Measurements from ENCODE around the gene ATOH8. TPM values are rescaled to one million over a fixed set of nuclear protein-coding genes. Genes with fewer than 3 reads are reported as not detected.

ATOH8 gene
- total RNA-seq, 1 experiment from 2014 or later, result 0.81 TPM

DNA sequence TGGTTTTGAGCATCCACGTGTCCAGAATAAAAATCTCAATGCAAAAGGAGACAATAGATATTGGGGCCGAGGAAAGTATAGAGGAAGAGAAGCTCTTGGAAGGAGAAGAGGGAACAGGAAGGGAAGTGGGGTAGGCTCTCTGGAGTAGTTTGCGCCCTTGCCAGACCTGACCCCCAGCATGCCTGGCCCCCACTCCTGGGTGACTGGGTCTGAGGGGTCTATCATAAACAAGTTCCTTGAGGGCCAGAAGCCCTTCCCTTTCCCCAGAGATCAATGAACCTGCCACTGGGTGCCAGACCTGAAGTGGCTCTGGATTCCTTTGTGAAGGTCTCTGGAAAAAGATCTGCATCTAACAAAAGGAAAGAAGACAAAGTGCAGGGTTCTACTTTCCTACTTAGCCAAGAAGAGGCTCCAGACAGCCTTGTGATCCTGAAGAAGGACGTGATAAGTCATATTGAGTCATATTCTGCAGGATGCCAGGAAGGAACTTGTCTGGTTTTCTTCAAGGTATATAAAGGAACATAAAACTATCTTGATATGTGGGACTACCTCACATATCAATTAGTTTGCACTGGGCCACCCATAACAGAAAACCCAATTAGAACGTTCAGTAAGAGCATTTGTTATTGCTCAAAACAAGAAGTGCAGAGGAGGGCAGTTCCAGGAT, 18.7 kb upstream of the ATOH8 start:
- POLR2A ChIA-PET, result no interaction called here
- H3K4me1 Mint-ChIP-seq, result no peaks in the 10 kb centered on the region
- no peaks in the 10 kb centered on the region for H3K36me3 Mint-ChIP-seq
- DNase-seq (ENCODE audit: low spot score) (no peak), ATAC-seq (no peak)
- no peaks in the 10 kb centered on the region; the same call in 1 of the 2 replicates for H3K27me3 Mint-ChIP-seq (ENCODE audit: low read depth)
- H3K4me3 Mint-ChIP-seq, result no peak overlapping the region
- TF ChIP-seq ZNF219 (CRISPR knock-in tag; IDR thresholded peaks at IDR 0.05; ENCODE audit: borderline replicate concordance), result no peak
- no peak for TF ChIP-seq FOXP1 (CRISPR knock-in tag; IDR thresholded peaks at IDR 0.05; ENCODE audit: borderline replicate concordance)
- no peak for TF ChIP-seq ZBTB21 (CRISPR knock-in tag; IDR thresholded peaks at IDR 0.05; ENCODE audit: borderline replicate concordance)
- TF ChIP-seq, protein P1, sequence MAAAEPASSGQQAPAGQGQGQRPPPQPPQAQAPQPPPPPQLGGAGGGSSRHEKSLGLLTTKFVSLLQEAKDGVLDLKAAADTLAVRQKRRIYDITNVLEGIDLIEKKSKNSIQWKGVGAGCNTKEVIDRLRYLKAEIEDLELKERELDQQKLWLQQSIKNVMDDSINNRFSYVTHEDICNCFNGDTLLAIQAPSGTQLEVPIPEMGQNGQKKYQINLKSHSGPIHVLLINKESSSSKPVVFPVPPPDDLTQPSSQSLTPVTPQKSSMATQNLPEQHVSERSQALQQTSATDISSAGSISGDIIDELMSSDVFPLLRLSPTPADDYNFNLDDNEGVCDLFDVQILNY (CRISPR knock-in tag; IDR thresholded peaks at IDR 0.05), result no peak
- TF ChIP-seq HMGA2 (CRISPR knock-in tag; IDR thresholded peaks at IDR 0.05), result no peak
- TF ChIP-seq, protein P2, sequence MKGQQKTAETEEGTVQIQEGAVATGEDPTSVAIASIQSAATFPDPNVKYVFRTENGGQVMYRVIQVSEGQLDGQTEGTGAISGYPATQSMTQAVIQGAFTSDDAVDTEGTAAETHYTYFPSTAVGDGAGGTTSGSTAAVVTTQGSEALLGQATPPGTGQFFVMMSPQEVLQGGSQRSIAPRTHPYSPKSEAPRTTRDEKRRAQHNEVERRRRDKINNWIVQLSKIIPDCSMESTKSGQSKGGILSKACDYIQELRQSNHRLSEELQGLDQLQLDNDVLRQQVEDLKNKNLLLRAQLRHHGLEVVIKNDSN (CRISPR knock-in tag; IDR thresholded peaks at IDR 0.05), result no peak
- no peak for TF ChIP-seq SMAD3 (CRISPR knock-in tag; IDR thresholded peaks at IDR 0.05; ENCODE audit: borderline replicate concordance)
- TF ChIP-seq ATF1 (CRISPR knock-in tag; IDR thresholded peaks at IDR 0.05), result no peak
- TF ChIP-seq FOXK1 (CRISPR knock-in tag; IDR thresholded peaks at IDR 0.05), result no peak
- TF ChIP-seq, protein P3, sequence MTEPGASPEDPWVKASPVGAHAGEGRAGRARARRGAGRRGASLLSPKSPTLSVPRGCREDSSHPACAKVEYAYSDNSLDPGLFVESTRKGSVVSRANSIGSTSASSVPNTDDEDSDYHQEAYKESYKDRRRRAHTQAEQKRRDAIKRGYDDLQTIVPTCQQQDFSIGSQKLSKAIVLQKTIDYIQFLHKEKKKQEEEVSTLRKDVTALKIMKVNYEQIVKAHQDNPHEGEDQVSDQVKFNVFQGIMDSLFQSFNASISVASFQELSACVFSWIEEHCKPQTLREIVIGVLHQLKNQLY (CRISPR knock-in tag; IDR thresholded peaks at IDR 0.05), result no peak
- TF ChIP-seq RELA (CRISPR knock-in tag; IDR thresholded peaks at IDR 0.05; ENCODE audit: borderline replicate concordance), result no peak
- no peak for TF ChIP-seq ZNF423 (CRISPR knock-in tag; IDR thresholded peaks at IDR 0.05)
- TF ChIP-seq, protein P4, sequence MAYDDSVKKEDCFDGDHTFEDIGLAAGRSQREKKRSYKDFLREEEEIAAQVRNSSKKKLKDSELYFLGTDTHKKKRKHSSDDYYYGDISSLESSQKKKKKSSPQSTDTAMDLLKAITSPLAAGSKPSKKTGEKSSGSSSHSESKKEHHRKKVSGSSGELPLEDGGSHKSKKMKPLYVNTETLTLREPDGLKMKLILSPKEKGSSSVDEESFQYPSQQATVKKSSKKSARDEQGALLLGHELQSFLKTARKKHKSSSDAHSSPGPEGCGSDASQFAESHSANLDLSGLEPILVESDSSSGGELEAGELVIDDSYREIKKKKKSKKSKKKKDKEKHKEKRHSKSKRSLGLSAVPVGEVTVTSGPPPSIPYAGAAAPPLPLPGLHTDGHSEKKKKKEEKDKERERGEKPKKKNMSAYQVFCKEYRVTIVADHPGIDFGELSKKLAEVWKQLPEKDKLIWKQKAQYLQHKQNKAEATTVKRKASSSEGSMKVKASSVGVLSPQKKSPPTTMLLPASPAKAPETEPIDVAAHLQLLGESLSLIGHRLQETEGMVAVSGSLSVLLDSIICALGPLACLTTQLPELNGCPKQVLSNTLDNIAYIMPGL (CRISPR knock-in tag; IDR thresholded peaks at IDR 0.05), result no peak
- TF ChIP-seq, protein P5, sequence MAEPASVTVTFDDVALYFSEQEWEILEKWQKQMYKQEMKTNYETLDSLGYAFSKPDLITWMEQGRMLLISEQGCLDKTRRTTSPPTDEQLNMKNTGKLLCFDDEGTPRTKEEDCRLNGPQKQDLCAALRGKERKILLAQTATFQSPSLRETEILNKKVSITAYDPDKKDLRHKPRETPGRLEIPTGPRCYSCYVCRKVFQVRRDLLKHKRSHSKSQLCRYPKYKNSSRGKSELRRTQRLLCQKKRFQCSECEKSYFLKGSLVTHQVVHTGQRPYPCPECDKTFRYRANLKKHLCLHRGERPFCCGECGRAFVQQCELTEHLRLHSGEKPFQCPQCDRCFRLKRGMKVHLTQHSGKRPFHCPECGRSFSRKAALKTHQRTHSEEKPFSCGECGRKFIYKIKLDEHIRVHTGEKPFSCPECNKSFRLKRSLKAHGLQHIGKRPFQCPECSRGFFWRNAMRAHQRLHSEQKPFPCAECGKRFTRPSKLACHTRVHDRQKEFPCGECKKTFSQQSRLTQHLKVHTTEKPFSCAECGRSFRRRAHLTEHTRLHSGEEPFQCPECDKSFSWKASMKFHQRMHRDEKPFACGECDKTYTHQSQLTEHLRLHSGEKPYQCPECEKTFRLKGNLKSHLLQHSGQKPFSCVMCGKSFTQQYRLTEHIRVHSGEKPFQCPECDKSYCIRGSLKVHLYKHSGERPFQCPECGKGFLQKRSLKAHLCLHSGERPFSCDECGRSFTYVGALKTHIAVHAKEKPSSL (CRISPR knock-in tag; conservative IDR thresholded peaks at IDR 0.05), result no peak
- TF ChIP-seq CREB1 (CRISPR knock-in tag; IDR thresholded peaks at IDR 0.05), result no peak
- TF ChIP-seq, protein P6, sequence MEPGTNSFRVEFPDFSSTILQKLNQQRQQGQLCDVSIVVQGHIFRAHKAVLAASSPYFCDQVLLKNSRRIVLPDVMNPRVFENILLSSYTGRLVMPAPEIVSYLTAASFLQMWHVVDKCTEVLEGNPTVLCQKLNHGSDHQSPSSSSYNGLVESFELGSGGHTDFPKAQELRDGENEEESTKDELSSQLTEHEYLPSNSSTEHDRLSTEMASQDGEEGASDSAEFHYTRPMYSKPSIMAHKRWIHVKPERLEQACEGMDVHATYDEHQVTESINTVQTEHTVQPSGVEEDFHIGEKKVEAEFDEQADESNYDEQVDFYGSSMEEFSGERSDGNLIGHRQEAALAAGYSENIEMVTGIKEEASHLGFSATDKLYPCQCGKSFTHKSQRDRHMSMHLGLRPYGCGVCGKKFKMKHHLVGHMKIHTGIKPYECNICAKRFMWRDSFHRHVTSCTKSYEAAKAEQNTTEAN (CRISPR knock-in tag; IDR thresholded peaks at IDR 0.05), result no peak
- TF ChIP-seq, protein P7, sequence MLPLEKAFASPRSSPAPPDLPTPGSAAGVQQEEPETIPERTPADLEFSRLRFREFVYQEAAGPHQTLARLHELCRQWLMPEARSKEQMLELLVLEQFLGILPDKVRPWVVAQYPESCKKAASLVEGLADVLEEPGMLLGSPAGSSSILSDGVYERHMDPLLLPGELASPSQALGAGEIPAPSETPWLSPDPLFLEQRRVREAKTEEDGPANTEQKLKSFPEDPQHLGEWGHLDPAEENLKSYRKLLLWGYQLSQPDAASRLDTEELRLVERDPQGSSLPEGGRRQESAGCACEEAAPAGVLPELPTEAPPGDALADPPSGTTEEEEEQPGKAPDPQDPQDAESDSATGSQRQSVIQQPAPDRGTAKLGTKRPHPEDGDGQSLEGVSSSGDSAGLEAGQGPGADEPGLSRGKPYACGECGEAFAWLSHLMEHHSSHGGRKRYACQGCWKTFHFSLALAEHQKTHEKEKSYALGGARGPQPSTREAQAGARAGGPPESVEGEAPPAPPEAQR (CRISPR knock-in tag; IDR thresholded peaks at IDR 0.05), result no peak
- TF ChIP-seq NR3C1 (CRISPR knock-in tag; conservative IDR thresholded peaks at IDR 0.05; ENCODE audit: low read depth), result no peak
- TF ChIP-seq TP53 (CRISPR knock-in tag; IDR thresholded peaks at IDR 0.05), result no peak
- CTCF ChIA-PET, result interaction anchor here (1.4 kb wide), 1 partner anchor 15 kb away, joined by 4 read pairs; no protein-coding TSS in a partner anchor
- no peak overlapping the region for H3K27ac Mint-ChIP-seq
- H3K9me3 Mint-ChIP-seq, result no peaks in the 10 kb centered on the region; the same call in 1 of the 2 replicates
